ENCODE measurements around the gene ITCH.
A peak's percentile ranks its signal among the peaks of the same experiment; 100 is the strongest.
"Not testable (repeated sequence)": the region's sequence is repeated elsewhere in the genome, so short reads cannot be mapped to it uniquely, and the experiment has no call there.

ITCH gene

DNA sequence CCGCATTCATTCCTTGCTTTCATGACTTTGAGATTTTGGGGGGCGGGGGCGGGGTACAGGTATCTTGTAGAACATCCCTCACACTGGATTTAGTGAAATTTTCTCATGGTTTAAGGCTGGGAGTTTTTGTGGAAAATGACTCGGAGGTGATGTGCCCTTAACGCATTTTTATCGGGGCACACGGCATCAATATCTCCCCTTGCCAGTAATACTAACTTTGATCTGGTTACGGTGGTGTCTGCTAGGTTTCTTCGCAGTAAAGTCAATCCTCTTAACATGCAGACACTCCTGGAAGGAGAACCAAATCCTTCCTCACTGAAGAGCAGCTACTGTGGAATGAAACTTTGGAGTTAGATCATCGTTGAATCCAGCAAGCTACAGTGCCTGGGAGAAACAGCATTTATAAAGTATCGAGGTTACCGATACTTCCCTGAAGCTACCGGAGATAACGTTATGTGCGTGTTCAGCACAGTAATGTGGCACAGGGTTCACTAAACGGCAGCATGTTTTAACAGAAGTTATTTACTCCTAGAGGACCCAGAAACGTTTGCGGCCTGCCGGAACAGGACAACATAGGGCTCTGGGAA is 151.9 kb downstream of the ITCH start:
- DNase-seq: no peak

DNA sequence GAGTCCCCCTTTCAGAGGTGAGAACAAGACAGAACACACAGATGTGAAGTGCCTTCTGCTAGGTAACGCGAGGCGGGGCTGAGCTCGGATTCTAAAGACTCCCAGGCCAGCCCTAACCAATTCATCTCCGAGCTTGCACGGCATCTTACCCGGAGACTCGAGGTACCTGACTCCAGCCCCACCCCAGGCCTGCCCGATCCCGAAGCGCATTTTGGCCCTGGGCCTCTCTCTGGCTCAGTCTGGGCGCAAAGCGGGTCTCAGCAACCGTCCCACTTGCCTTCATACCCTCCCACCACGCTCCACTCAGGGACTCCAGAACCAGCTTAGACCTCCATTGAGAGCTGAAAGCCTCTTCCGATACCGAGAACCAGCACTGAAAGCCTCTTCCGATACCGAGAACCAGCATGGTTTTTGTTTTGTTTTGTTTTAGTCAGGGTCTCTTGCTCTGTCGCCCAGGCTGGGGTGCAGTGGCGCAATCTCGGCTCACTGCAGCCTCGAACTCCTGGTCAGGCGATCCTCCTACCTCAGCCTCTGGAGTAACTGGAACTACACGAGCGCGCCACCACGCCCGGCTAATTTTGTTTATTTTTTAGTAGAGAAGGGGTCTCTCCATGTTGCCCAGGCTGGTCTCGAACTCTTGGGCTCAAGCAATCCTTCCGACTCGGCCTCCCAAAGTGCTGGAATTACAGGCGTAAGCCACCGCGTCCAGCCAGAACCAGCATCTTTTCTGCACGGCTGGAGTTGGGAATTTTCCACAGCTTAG is 152.6 kb downstream of the ITCH start:
- DNase-seq: no peak

DNA sequence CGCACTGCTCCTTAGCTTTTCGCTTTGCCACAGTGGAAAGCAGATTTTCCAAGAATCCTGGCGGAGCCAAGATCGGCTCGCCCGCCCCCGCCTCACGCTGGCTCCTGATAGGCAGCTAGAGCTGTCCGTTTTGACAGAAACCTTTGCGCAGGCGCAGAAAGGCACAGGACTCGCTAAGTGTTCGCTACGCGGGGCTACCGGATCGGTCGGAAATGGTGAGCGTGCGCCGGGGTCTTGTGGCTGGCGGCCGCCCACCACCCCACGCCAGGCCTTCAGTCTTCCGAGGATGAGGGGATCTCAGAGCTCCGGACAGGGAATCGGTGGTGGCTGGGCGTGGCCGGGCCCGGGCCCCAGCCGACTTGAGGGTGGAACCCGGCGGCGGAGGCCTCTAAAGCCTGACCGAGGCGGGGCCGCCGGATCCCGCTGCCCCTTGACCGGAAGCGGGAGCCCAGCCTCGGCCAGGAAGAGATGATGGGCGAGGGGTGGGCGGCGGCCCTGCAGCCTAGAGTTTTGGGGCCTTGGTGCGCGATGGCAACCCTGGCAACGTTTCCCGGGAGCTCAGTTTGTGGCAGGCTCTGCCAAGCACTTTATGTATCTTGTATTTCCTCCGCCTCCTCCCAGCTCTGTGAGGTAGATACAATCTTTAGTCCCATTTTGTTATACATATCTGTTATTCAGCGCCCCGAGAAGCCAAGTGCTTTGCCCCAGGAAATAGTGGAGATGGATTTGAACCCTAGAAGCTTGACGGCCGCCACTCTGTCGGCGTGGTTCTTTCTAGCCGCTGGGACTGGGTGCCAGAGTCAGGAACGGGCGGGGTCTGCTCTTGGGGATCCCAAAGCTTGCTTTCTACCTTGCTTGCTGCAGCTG is 153.4 kb downstream of the ITCH start, which contains the start of gene DYNLRB1:
DYNLRB1 (plus strand) TSS at position 176 of the 867 bp plus-strand sequence; CDS start at position 213, 37 bp downstream.
- peak; percentile 82 for DNase-seq

DNA sequence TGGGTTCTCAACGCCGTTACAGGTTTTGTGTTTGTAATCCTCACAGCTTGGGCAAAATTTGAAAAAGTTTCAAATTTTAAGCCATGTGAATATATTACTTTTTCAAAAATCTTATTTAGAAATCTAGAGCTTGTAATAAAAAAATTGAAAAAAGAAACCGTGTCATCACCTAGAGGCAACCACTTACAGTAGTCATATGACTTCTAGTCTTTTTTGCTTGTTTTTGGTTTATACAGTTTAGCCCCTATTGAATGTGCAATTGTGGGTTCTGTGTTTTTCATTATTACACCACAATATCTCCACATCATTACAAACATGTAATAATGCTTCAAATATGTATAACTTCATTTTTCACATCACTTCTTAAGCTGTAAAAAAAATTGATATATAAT is 154.0 kb downstream of the ITCH start:
- no peak for DNase-seq

- DNase-seq: not testable (repeated sequence)
Observed at GRCh38 chr20:34518863-34519262, 155.8 kb downstream of the ITCH start.

DNA sequence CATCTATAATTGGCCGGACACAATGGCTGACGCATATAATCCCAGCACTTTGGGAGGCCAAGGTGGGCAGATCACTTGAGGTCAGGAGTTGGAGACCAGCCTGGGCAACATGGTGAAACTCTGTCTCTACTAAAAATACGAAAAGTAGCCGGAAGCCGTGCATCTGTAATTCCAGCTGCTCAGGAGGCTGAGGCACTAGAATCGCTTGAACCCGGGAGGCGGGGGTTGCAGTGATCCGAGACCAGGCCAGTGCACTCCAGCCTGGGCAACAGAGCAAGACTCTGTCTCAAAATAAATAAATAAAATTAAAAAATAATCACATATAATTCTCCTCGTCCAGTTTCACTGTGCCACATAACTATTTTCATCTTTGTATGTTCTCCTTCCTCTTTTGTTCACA is 156.8 kb downstream of the ITCH start:
- DNase-seq: not testable (repeated sequence)

- DNase-seq: no peak
Observed at GRCh38 chr20:34522969-34523871, 160.1 kb downstream of the ITCH start.

DNA sequence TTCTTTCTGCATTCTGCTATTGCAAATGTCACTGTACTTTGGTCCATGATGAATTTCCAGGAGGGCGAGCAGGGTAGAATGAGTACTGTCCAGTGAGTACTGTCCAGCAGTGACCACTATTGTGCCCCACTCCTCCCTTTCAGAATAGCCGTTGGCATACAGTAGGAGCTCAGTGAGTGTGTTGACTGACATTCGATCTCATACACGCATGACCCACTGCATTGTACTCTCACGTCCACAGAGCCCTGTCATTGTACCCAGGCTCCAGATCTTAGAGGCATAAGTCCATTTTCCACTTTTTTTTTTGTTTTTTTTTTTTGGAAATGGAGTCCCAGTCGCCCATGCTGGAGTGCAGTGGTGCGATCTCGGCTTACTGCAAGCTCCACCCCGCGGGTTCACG is 161.4 kb downstream of the ITCH start:
- no peak for DNase-seq

GRCh38 chr20:34525342-34525708 is 162.3 kb downstream of the ITCH start:
- no peak for DNase-seq

DNA sequence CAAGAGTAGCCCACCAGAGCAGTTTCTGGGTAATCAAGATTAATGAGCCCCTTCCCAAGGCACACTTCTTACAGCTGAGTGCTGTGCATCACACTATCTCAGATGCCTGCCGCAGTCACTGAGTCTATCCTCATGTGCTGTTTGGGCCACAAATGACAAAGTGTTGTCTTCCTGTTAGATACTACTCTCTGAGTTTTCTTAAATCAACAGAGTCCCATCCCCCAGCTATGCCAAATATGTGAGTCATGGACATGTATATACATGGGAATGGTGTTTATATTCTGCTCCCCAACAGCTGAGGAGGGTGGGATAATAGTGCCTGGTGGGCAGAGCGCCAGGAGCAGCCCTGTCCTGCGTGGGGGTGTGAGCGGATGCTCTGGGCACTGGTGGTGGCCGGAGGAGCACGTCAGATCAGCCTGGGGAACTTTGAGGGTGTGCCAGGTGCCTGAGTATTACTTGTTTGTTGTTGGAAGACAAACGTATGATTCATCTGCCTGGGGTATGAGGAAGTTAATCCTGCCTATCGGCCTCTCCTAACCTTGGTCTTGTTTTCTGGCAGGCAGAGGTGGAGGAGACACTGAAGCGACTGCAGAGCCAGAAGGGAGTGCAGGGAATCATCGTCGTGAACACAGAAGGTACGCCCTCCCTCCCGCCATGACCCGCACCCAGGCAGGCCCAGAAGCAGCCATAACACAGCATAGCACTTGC is 162.8 kb downstream of the ITCH start:
- DNase-seq: no peak

GRCh38 chr20:34526466-34526865 is 163.4 kb downstream of the ITCH start:
- DNase-seq: no peak

DNA sequence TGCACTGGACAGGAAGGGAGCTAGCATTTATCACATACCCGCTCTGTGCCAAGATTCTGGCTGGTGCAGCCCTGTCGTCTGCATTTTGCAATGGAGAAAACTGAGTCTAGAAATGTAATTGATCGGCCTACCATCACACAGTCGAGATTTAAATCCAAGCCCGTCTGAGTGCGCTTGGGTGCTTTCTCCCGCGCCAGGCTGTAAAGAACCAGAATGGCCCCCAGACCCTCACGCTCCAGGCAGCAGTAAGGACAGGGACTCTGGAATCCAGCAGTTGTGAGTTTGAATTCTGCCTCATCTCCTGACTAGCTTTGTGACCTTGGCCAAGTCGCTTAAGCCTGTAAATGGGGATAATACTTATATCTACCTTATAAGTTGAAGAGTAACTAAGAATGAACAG is 163.9 kb downstream of the ITCH start:
- no peak for DNase-seq

DNA sequence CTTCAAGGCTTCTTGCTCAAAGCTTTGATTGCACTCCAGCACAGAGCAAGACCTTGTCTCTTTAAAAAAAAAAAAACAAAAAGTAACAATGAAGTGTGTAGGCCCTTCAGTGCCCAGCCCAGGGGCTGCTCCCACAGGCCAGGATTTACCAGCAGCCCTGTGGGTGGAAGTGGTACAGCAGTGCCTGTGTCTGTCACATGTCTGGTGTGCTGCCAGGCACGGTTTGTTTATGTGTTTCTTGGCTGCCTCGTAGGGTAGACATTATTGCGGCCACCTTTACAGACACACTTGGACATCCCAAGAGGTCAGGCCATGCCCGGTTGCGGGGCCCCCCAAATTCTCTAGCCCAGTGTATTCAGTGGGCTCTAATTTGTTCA is 165.8 kb downstream of the ITCH start:
- no peak for DNase-seq

- DNase-seq: no peak
Observed at GRCh38 chr20:34529742-34530141, 166.7 kb downstream of the ITCH start.

DNA sequence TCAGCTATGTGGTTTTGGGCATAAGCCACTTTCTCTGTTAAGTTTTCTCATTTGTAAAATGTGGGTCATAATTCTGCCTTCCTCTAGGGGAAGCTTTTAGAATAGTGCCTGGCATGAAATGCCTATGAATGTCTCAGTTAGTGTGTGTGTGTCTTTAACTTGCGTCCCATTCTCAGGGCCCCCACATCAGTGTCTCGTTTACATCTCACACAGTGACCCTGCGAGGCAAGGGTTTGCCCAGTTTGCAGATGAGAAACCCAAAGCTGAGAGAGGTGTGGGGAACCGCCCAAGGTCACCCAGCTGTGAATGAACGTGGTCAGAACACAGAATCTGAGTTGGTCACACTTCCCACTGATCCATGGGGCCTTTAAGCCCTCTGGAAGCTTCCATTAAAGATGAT is 167.3 kb downstream of the ITCH start:
- DNase-seq: no peak

DNA sequence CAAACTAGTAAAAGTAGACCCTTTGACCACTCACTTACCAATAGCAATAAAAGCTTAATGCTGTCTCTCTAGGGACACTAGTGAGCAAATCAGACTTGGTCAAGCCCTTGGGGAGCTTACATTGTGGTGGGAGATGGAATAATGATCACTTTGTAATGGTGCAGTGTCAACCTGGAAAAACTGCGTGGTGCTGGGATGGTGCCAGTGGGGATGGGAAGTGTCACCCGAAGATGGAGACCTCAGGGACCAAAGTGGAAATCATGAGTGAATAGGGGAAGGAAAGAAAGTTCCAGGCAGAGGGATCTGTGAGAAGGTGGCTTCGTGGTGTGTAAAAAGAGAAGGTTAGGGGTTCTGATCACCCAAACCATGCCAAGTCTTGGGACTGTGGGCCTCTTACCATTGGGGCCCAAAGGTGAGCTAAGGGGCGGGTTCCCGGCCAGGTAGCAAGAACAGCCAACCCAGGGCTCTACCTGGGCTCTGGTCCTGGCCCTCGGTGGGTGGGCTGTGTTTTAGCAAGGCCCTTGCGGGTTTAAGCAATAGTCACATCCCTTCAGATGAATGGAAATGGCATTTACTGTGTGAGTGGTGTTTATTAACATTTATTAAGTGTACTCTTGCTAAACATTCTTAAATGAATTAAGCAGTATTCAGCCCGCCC is 168.7 kb downstream of the ITCH start:
- no peak for DNase-seq

DNA sequence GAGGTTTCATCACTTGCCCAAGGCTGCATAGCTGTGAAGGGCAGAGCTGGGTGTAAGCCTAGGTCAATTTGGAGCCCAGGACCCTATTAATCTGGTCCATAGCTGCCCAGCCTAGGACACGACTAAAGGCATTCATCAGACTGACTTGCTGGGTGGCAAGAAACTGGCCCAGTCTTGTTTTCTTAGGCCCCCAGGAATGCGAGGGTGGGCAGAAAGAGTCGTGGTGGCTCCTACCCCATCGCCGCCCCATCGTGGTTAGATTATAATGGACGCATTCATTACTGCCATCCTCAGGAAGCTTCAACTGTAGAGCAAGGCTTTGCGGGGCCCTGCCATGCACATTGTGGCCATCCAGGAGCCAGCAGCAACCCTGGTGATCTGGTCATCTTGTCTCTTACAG is 169.2 kb downstream of the ITCH start:
- DNase-seq: no peak

DNA sequence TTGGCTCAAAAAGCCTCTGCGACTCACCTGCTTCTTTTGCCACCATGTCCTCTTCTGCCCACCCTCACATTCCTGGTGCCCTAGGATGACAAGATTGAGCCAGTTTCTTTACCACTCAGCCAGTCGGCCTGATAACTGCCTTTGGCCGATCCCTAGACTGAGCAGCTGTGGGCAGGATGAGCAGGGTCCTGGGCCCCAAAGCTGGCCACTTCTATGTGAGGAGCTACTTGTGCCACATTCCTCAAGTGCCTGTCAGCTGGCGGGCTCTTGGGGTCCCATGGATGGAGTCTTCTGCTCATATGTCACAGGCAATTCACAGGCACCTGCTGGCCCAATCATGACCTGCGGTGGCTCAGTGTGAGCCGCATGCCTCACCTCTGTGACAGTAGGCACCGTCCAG is 169.7 kb downstream of the ITCH start:
- no peak for DNase-seq

- no peak for DNase-seq
Observed at GRCh38 chr20:34534391-34535165, 171.5 kb downstream of the ITCH start.

DNA sequence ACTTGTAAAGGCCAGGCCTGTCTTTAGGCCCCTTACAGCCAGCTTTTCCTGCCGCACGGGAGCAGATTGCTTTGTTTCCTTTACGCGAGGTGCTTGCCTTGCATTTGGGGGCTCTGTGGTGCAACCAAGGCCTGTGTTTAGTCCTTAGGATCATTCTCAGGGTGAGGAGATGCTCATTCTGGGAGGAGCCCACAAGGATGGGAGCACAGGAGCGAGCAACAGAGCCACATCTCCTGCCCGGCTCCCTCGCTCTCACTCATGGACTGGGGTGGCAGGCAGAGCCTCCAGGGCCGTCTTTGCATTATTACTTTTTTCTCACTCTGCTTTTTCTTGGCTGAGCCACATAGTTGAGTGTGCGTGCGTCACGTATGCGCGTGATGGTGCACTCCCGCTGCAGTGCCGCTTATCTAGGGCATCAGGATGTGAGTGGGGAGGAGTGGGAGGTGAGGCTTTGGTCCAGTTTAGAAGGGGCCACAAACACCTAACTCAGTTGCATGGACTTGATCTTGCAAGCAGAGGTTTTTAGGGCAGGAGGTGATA is 172.3 kb downstream of the ITCH start:
- DNase-seq: no peak

Measured in NCI-H1417 treated with DMSO at 0.1 percent for 48 hours (cell line).